ENCODE data around the gene ADM2.
"Not testable (repeated sequence)": the region's sequence is repeated elsewhere in the genome, so short reads cannot be mapped to it uniquely, and the experiment has no call there.

The ADM2 gene

GRCh38 chr22:50525858-50526107 lies 44.4 kb downstream of the ADM2 start:
- no peak for DNase-seq (ENCODE audit: low spot score)

DNA sequence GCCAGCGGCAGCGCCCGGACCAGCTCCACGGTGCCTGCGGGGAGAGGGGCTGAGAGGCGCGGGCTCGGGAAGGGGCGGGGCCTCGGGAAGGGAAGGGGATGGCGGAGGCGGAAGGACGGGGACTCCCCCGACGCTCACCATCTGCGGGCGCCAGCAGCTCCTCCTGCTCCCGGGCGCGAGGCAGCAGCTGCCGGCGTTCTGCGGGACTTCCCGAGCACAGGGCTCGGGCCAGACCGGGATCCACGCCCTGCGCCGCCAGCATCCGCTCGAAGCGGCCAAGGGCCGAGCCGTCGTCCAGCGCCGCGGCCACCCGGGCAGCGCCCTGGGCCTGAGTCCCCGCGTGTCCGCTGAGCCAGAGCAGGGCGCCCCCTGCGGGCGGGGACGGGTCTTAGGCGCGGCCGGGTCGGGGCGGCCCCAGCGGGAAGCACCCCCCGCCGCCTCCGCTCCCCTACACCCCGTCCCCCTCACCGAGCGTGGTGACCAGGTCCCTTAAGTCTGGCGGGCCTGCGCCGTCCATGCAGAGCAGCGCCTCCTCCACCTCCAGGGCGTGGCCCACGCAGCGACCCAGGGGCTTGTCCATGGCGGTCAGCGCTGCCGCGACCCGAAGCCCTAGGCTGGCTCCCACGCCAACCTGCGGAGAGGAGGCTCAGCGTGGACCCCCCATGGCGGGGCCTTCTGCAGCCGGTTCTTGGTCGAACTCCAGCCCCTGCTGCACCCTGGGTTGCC lies 44.9 kb downstream of the ADM2 start:
- peak; percentile 51 for DNase-seq (ENCODE audit: low spot score)

DNA sequence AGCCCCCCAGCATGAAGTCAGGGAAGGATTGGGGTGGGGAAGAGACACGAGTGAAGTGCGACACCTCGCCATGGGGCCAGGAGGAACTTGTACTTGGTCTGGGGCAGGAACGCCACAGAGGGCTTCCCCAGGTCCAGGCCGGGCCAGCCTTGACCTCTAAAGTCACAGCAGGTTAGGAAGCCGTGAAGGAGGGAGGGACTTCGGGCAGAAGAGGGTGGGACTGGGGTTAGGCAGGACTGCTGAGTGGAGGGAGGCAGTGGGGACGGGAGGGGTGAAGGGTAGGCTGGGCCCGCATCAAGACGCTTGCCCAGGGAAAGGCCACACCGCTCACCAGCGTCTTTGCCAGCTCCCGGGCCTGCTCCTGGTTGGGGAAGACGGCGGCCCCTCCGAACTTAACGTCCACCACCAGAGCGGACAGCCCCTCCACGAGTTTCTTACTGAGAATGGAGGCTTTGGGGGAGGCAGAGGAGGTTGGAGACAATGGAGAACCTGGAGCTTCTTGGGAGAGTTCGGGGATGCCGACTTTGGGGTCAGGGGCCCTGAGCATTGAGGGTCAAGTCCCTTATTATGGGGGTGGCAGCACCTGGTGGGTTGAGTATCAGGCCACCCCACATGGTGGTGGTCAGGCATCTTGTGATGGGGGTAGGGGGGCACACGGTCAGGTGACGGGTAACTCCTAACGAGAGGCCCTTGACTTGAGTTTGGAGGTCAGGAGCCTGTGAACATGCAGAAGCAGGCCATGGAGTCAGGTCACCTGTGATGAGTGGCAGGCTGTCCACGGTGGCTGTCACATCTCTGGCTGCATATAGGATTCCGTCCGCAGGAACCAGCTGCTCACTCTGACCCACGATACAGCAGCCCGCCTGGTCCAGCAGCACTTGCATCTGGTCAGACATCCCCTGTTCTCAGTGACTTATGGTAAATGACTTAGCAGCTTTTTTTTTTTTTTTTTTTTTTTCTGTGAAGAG lies 45.8 kb downstream of the ADM2 start:
- DNase-seq (ENCODE audit: low spot score) = peak; percentile 43

DNA sequence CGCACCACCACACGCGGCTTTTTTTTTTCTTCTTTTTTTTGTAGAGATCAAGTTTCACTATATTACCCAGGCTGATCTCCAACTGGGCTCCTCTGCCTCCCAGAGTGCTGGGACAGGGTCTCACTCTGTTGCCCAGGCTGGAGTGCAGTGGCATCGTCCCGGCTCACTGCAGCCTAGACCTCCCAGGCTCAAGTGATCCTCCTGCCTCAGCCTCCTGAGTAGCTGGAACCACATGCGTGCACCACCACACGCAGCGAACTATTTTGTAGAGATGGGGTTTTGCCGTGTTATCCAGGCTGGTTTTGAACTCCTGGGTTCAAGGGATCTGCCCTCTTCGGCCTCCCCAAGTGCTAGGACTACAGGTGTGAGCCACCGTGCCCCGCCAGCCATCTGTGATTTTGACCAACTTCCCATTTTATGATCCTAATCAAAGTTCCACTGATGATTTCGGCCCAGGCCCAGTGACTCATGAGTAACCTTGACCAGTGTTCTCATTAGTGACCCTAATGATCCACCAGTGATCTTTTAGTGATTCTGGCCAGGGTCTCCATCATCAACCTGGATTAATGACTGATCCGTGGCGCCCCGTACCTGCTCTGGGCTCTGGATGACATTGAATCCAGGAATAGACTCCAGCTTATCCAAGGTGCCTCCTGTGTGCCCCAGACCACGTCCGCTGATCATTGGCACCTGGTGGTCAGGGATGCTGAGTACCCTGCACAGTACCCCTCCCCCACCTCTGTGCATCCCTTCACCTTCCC lies 46.8 kb downstream of the ADM2 start:
- DNase-seq (ENCODE audit: low spot score) = no peak

- DNase-seq (ENCODE audit: low spot score) = no peak
These were observed 47.5 kb downstream of the ADM2 start for GRCh38 chr22:50528682-50529415.

GRCh38 chr22:50529416-50529896 lies 48.1 kb downstream of the ADM2 start:
- DNase-seq (ENCODE audit: low spot score) = no peak

- DNase-seq (ENCODE audit: low spot score) = no peak
These were observed 48.7 kb downstream of the ADM2 start, which contains the start of gene TYMP for GRCh38 chr22:50529897-50530579. Gene TYMP, minus strand, starts transcription at chr22:50530012. Its CDS starts 303 bp downstream, at chr22:50529709.

GRCh38 chr22:50530580-50530876 lies 49.2 kb downstream of the ADM2 start:
- DNase-seq (ENCODE audit: low spot score) = no peak

GRCh38 chr22:50530877-50531545 lies 49.7 kb downstream of the ADM2 start:
- DNase-seq (ENCODE audit: low spot score) = peak; percentile 39

GRCh38 chr22:50531546-50531961 lies 50.2 kb downstream of the ADM2 start:
- no peak for DNase-seq (ENCODE audit: low spot score)

DNA sequence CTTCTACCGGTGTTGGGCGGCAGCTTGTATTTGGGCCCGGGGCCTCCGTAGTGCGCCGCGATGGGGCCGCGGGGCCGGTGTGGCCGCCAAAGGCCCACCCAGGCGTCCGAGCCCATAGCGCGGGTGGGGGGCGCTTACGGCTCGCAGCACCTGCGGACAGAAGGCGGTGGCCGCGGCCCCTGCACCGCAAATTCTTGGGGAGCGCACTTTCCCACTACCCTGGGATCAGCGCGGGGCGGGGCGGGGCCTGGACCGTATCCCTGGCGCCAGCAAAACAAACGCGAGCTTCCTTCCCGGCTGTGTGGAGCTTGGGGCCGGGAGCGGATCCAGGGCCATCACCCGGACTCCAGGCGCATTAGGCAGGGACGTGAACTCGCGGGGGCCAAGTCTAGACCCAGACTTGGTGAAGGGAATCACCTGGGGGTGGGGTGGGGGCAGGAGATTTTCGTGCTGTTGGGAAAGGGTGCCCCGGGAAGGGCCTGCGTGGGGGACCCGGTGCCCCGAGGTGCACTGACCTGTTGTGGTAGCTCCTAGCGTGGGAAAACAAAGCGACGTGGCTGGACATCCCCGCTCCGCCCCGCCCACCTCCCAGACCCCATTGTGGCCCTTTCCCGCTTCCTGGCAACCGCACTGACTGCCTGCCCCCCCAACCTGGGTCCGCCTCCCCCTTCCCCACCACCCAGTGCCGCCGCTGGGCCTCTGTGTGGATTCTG lies 50.8 kb downstream of the ADM2 start:
- DNase-seq (ENCODE audit: low spot score) = no peak

GRCh38 chr22:50532824-50533796 lies 51.8 kb downstream of the ADM2 start:
- no peak for DNase-seq (ENCODE audit: low spot score)

GRCh38 chr22:50533856-50534711 lies 52.7 kb downstream of the ADM2 start:
- DNase-seq (ENCODE audit: low spot score) = not testable (repeated sequence)

DNA sequence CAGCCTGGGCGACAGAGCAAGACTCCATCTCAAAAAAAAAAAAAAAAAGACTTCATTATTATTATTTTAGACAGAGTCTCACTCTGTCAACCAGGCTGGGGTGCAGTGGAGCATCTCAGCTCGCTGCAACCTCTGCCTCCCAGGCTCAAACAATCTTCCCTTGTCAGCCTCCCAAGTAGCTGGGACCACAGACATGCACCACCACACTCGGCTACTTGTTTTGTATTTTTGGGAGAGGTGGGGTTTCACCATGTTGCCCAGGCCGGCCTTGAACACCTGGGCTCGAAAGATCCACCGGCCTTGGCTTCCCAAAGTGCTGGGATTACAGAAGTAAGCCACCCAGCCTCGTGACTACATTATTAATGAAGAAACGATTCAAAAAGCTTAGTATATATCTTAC lies 53.8 kb downstream of the ADM2 start:
- no peak for DNase-seq (ENCODE audit: low spot score)

Measured in pons (tissue), 1 donor.